HL-60 (cell line): ENCODE measurements around the gene DAPK1.

Experiments used
- POLR2AphosphoS5 ChIP-seq: IDR thresholded peaks from 2 replicates; pipeline ENCODE4 v1.6.1; 2012; ENCODE audit warnings: low read depth
- TF ChIP-seq, protein P1 (sequence below): IDR thresholded peaks from one replicate; pipeline ENCODE4 v1.5.1; 2011; ENCODE audit warnings: low read length, control low read depth, inconsistent platforms; ENCODE audit not compliant: insufficient read depth

DNA sequence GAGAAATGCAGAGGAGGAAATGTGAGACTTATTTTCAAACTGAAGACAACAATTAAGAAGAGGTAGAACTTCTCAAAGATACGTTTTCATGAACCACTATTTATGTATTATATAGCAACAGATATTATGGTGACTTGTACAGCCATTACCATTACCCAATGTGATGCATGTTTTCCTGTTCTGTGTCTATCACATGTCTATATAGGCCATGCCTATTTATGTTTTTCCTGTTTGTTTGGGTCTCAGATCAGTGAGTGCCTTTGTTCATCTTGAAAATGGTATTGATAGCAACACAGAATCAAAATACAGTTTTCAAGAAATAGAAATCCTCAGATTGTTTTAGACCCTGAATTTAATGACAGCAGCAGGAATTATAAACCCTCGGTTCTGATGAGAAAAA, 44.0 kb downstream of the DAPK1 start:
- TF ChIP-seq, protein P1, sequence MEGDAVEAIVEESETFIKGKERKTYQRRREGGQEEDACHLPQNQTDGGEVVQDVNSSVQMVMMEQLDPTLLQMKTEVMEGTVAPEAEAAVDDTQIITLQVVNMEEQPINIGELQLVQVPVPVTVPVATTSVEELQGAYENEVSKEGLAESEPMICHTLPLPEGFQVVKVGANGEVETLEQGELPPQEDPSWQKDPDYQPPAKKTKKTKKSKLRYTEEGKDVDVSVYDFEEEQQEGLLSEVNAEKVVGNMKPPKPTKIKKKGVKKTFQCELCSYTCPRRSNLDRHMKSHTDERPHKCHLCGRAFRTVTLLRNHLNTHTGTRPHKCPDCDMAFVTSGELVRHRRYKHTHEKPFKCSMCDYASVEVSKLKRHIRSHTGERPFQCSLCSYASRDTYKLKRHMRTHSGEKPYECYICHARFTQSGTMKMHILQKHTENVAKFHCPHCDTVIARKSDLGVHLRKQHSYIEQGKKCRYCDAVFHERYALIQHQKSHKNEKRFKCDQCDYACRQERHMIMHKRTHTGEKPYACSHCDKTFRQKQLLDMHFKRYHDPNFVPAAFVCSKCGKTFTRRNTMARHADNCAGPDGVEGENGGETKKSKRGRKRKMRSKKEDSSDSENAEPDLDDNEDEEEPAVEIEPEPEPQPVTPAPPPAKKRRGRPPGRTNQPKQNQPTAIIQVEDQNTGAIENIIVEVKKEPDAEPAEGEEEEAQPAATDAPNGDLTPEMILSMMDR, result no peak
- TF ChIP-seq POLR2AphosphoS5, result no peak
